Measurements from ENCODE around the gene SEBOX. TPM values are rescaled to one million over a fixed set of nuclear protein-coding genes. Genes with fewer than 3 reads are reported as not detected.

The SEBOX gene
- polyA plus RNA-seq, 2 of the 4 experiments (the other 2 are of a cell fraction): not detected

DNA sequence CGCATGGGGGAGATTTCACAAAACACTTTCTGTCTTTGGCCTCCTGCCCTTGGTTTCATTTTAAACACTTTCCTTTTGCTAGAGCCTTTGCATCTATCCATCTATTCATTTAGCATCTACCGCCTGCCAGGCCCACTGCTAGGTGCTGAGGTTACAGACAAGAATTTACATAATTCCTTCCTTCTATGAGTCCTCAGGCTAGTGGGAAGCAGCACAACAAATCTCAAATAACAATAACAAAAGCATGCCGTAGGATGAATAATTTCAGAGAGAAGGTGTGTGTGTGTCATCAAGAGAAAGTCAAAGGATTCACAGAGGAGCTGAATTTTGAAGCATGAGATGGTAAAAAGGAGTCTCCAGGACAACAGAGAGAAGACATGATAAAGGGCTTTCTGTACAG, 47.1 kb upstream of the SEBOX start (continued):
- TF ChIP-seq ESRRA (IDR thresholded peaks at IDR 0.05; ENCODE audit: borderline replicate concordance, low read length) (no peak), CHD4 (IDR thresholded peaks at IDR 0.05; ENCODE audit: borderline replicate concordance) (no peak), MAFK (IDR thresholded peaks at IDR 0.05; ENCODE audit: partially characterized antibody) (no peak)
- TF ChIP-seq, protein P1, sequence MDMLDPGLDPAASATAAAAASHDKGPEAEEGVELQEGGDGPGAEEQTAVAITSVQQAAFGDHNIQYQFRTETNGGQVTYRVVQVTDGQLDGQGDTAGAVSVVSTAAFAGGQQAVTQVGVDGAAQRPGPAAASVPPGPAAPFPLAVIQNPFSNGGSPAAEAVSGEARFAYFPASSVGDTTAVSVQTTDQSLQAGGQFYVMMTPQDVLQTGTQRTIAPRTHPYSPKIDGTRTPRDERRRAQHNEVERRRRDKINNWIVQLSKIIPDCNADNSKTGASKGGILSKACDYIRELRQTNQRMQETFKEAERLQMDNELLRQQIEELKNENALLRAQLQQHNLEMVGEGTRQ (IDR thresholded peaks at IDR 0.05): no peak

DNA sequence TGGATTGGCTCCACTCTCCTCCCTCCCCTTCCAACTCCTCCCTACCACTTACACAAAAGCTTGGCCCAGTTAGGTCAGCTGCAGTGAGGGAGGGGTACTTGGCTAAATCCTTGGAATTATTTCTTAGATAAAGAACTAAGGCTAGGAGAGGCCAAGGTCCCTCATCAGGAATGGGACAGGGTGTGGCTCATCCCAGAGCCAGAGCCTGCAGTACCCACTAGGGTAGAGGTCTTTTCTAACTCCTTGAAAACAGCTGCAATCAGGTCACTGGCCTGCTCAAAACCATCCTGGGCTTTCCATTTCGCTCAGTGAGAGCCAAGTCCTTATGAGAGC, 42.9 kb upstream of the SEBOX start:
- no peak for ATAC-seq
- Histone ChIP-seq H3K4me1 (peaks cover 15% of the 10 kb centered on the region), H3K4me2 (no peak overlapping the region), H3K4me3 (no peak overlapping the region), H3K27ac (no peak overlapping the region), H3K9me3 (no peaks in the 10 kb centered on the region)
- no peak for FAIRE-seq
- no peak for DNase-seq (ENCODE audit: low read depth in 1 of 2, low spot score in 1 of 2)
- POLR2A ChIA-PET: no interaction called here
- TF ChIP-seq RARB (CRISPR knock-in tag; IDR thresholded peaks at IDR 0.05) (no peak), POLR2A (IDR thresholded peaks at IDR 0.05; ENCODE audit: low read length) (no peak), HOXB13 (CRISPR knock-in tag; IDR thresholded peaks at IDR 0.05; ENCODE audit: low read depth) (no peak), SREBF2 (IDR thresholded peaks at IDR 0.05) (no peak), HOXA7 (CRISPR knock-in tag; IDR thresholded peaks at IDR 0.05) (no peak), NPAS2 (CRISPR knock-in tag; IDR thresholded peaks at IDR 0.05; ENCODE audit: borderline replicate concordance) (no peak), GATA3 (IDR thresholded peaks at IDR 0.05; ENCODE audit: borderline replicate concordance) (no peak), SMC3 (IDR thresholded peaks at IDR 0.05) (no peak), BHLHE40 (IDR thresholded peaks at IDR 0.05; ENCODE audit: low read depth, low read length) (no peak), CBX8 (IDR thresholded peaks at IDR 0.05) (no peak), JUNB (IDR thresholded peaks at IDR 0.05) (no peak), FOSB (CRISPR knock-in tag; IDR thresholded peaks at IDR 0.05) (no peak), CHD2 (IDR thresholded peaks at IDR 0.05; ENCODE audit: low read length, partially characterized antibody) (no peak), FOXS1 (CRISPR knock-in tag; IDR thresholded peaks at IDR 0.05) (no peak), ZFP36 (IDR thresholded peaks at IDR 0.05; ENCODE audit: borderline replicate concordance, partially characterized antibody) (no peak), HEYL (CRISPR knock-in tag; IDR thresholded peaks at IDR 0.05) (no peak), NFE2L2 (conservative IDR thresholded peaks at IDR 0.05; ENCODE audit: low read length) (no peak)
- TF ChIP-seq, protein P1 (IDR thresholded peaks at IDR 0.05): no peak
- TF ChIP-seq, protein P2, sequence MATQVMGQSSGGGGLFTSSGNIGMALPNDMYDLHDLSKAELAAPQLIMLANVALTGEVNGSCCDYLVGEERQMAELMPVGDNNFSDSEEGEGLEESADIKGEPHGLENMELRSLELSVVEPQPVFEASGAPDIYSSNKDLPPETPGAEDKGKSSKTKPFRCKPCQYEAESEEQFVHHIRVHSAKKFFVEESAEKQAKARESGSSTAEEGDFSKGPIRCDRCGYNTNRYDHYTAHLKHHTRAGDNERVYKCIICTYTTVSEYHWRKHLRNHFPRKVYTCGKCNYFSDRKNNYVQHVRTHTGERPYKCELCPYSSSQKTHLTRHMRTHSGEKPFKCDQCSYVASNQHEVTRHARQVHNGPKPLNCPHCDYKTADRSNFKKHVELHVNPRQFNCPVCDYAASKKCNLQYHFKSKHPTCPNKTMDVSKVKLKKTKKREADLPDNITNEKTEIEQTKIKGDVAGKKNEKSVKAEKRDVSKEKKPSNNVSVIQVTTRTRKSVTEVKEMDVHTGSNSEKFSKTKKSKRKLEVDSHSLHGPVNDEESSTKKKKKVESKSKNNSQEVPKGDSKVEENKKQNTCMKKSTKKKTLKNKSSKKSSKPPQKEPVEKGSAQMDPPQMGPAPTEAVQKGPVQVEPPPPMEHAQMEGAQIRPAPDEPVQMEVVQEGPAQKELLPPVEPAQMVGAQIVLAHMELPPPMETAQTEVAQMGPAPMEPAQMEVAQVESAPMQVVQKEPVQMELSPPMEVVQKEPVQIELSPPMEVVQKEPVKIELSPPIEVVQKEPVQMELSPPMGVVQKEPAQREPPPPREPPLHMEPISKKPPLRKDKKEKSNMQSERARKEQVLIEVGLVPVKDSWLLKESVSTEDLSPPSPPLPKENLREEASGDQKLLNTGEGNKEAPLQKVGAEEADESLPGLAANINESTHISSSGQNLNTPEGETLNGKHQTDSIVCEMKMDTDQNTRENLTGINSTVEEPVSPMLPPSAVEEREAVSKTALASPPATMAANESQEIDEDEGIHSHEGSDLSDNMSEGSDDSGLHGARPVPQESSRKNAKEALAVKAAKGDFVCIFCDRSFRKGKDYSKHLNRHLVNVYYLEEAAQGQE (IDR thresholded peaks at IDR 0.05): no peak
- TF ChIP-seq, protein P3, sequence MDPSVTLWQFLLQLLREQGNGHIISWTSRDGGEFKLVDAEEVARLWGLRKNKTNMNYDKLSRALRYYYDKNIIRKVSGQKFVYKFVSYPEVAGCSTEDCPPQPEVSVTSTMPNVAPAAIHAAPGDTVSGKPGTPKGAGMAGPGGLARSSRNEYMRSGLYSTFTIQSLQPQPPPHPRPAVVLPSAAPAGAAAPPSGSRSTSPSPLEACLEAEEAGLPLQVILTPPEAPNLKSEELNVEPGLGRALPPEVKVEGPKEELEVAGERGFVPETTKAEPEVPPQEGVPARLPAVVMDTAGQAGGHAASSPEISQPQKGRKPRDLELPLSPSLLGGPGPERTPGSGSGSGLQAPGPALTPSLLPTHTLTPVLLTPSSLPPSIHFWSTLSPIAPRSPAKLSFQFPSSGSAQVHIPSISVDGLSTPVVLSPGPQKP (IDR thresholded peaks at IDR 0.05; ENCODE audit: low read depth, low read length): no peak
- 79% methylated on average over 1 of the region's 1 CpG for WGBS (ENCODE audit: missing lambda C conversion rate)
- CTCF ChIA-PET: interaction anchor here (0.6 to 5.6 kb wide), 4 partner anchors 8 to 37 kb away, joined by 3 to 53 read pairs (median 4); partner anchors contain the start of genes SARM1 and VTN

Data from A549 (cell line).